Measurements from ENCODE around the gene AKAP13.

Gene AKAP13

GRCh38 chr15:85408270-85408746 is 27.9 kb downstream of the AKAP13 start (continued):
- TF ChIP-seq ZNF76 (tag by site-specific recombination; IDR thresholded peaks at IDR 0.05; ENCODE audit: borderline replicate concordance, low read depth) (no peak), INSM2 (tag by site-specific recombination; IDR thresholded peaks at IDR 0.05) (no peak), ZFP3 (tag by site-specific recombination; IDR thresholded peaks at IDR 0.05; ENCODE audit: low read depth) (no peak), ZNF610 (tag by site-specific recombination; IDR thresholded peaks at IDR 0.05; ENCODE audit: borderline replicate concordance) (no peak), ZNF433 (tag by site-specific recombination; IDR thresholded peaks at IDR 0.05; ENCODE audit: low read depth) (no peak), ZNF830 (tag by site-specific recombination; IDR thresholded peaks at IDR 0.05; ENCODE audit: low read depth) (no peak), ZNF629 (tag by site-specific recombination; IDR thresholded peaks at IDR 0.05) (0 out of 2 replicates have a peak, but pooled peaks have one; percentile 5), ZNF549 (tag by site-specific recombination; IDR thresholded peaks at IDR 0.05) (no peak), ZNF184 (tag by site-specific recombination; IDR thresholded peaks at IDR 0.05) (0 out of 2 replicates have a peak, but pooled peaks have one; percentile 7), ZNF394 (tag by site-specific recombination; IDR thresholded peaks at IDR 0.05; ENCODE audit: borderline replicate concordance) (no peak), ZNF530 (tag by site-specific recombination; IDR thresholded peaks at IDR 0.05; ENCODE audit: low read depth) (no peak), ZNF202 (tag by site-specific recombination; IDR thresholded peaks at IDR 0.05; ENCODE audit: borderline replicate concordance) (no peak), KLF17 (tag by site-specific recombination; IDR thresholded peaks at IDR 0.05) (no peak), ZNF426 (tag by site-specific recombination; IDR thresholded peaks at IDR 0.05) (no peak), ZNF114 (tag by site-specific recombination; IDR thresholded peaks at IDR 0.05) (no peak), ZIC2 (tag by site-specific recombination; IDR thresholded peaks at IDR 0.05) (no peak), ZNF223 (tag by site-specific recombination; IDR thresholded peaks at IDR 0.05) (no peak), ZNF174 (tag by site-specific recombination; IDR thresholded peaks at IDR 0.05) (no peak), KLF7 (tag by site-specific recombination; IDR thresholded peaks at IDR 0.05; ENCODE audit: borderline replicate concordance) (no peak), HOXC10 (CRISPR knock-in tag; IDR thresholded peaks at IDR 0.05) (no peak), REST (tag by site-specific recombination; IDR thresholded peaks at IDR 0.05) (no peak), ZNF248 (tag by site-specific recombination; IDR thresholded peaks at IDR 0.05) (no peak), PRDM10 (tag by site-specific recombination; IDR thresholded peaks at IDR 0.05) (0 out of 2 replicates have a peak, but pooled peaks have one; percentile 5), AEBP2 (tag by site-specific recombination; IDR thresholded peaks at IDR 0.05; ENCODE audit: borderline replicate concordance) (no peak), ZNF785 (tag by site-specific recombination; IDR thresholded peaks at IDR 0.05) (no peak), PRDM4 (tag by site-specific recombination; IDR thresholded peaks at IDR 0.05) (no peak)

Data from HEK293 (cell line).